HAP-1 (cell line): Measurements from ENCODE around the gene NGLY1.

Source experiments
- DNase-seq, 2 experiments: peaks; one replicate each; pipeline ENCODE4 v3.0.0-alpha.2; 2016 to 2020; ENCODE audit warnings: low spot score in 2 of 2
- H3K27me3 ChIP-seq: fragments of 250-450 bp; sonication (Bioruptor Pico); 2 replicates; pipeline ENCODE4 v1.5.1; 2020; ENCODE audit warnings: low read depth, mild to moderate bottlenecking, moderate library complexity
- H3K36me3 ChIP-seq: fragments of 250-450 bp; sonication (Bioruptor Pico); replicated peaks from 2 replicates; pipeline ENCODE4 v1.5.1; 2020; ENCODE audit warnings: mild to moderate bottlenecking
- H3K4me1 ChIP-seq: fragments of 250-450 bp; sonication (Bioruptor Pico); 2 replicates; pipeline ENCODE4 v1.5.1; 2020; ENCODE audit warnings: mild to moderate bottlenecking
- H3K4me3 ChIP-seq: fragments of 250-450 bp; sonication (Bioruptor Pico); 2 replicates; pipeline ENCODE4 v1.5.1; 2020; ENCODE audit warnings: mild to moderate bottlenecking, moderate library complexity
- H3K9me3 ChIP-seq: fragments of 250-450 bp; sonication (Bioruptor Pico); 2 replicates; pipeline ENCODE4 v1.5.1; 2020; ENCODE audit warnings: mild to moderate bottlenecking, moderate library complexity
- in situ Hi-C: fragments of 300-500 bp; cut with MboI; formaldehyde crosslinking; loops from 3 replicates; pipeline ENCODE4 v1.14.3; 2020; ENCODE audit warnings: low sequenced_read_pairs, inconsistent platforms, mixed read lengths

Gene NGLY1

GRCh38 chr3:25803833-25804232, 20.6 kb upstream of the NGLY1 start:
- Histone ChIP-seq H3K9me3 (no peaks in the 10 kb centered on the region), H3K4me1 (peaks cover 33% of the 10 kb centered on the region), H3K27me3 (no peaks in the 10 kb centered on the region), H3K4me3 (no peak overlapping the region), H3K36me3 (no peaks in the 10 kb centered on the region)
- peak; percentile 57 to 91 for DNase-seq
- in situ Hi-C loops, result no loop called here

DNA sequence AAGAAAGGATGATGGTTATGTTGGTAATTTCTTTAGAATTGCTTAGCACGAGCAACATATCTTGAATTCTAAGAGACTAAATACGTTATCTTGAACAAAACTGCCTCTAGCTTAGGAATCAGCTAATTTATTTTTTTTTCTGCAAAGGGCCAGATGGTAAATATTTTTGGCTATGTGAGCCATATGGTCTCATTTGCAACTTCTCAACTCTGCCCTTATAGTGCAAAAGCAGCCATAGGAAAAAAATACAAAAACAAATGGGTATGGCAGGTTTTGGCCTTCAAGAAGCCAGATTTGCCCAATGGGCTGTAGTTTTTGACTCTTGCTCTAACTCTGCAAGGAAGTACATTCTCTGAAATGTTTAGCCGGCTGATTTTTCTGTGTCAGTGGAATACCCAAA, 18.5 kb upstream of the NGLY1 start:
- no peaks in the 10 kb centered on the region for H3K27me3 ChIP-seq
- in situ Hi-C loops, result no loop called here
- no peak overlapping the region for H3K4me3 ChIP-seq
- no peak for DNase-seq
- peaks cover 33% of the 10 kb centered on the region for H3K4me1 ChIP-seq
- H3K9me3 ChIP-seq, result no peaks in the 10 kb centered on the region
- no peaks in the 10 kb centered on the region for H3K36me3 ChIP-seq

DNA sequence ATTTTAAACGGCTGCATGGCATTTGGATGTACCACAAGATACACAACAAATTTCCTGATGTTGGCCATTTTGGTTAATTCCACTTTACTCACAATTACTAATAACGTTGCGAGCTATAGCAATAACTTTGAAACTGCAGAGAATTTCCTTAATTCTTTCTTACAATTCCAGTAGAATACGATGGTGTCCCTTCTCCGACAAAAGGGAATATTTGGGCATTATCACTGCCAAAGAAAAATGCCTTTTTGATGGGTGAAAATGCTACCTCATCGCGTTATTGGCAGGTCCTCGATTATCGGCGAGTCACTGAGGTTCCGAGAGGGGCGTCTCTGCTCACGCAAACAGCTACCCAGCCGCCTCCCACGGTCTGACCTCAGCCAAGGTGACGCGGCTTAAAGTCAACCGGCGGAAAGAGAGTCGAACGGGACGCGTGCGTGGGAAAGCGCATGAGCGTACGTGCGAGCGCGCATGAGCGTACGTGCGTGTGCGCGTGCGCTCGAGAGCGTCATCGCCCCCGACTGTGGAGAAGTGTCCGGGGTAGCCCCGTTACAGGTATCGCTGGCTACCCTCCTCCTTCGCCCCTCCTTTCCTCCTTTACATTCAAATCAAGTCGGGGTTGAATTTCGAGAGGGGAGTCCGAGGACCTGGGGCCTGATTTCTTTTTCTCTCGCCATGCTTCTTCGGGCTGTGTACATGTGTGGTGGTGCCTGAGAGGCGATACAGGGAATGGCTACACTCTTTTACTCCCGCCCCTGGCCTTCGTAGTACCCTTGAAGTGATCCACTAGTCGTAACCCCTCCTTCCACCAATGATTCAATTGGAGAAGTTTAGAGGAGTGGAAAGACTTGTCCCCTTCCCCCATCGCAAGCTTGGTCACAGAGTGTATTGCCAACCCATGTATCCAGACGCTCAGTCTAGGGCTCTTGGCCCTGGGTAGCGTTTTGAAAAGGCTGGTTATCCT, 6.6 kb upstream of the NGLY1 start, which contains the start of gene OXSM:
TSS of gene OXSM (plus strand) at position 495 of the 961 bp plus-strand sequence. CDS start 931 bp downstream, outside the sequence.
- Histone ChIP-seq H3K4me1 (peaks cover 40% of the 10 kb centered on the region), H3K27me3 (no peaks in the 10 kb centered on the region), H3K4me3 (peak within 1 kb of the TSS; percentile 41), H3K9me3 (no peaks in the 10 kb centered on the region), H3K36me3 (peaks cover 4% of the 10 kb centered on the region)
- in situ Hi-C loops, result no loop called here
- peak; percentile 74 to 89 for DNase-seq

DNA sequence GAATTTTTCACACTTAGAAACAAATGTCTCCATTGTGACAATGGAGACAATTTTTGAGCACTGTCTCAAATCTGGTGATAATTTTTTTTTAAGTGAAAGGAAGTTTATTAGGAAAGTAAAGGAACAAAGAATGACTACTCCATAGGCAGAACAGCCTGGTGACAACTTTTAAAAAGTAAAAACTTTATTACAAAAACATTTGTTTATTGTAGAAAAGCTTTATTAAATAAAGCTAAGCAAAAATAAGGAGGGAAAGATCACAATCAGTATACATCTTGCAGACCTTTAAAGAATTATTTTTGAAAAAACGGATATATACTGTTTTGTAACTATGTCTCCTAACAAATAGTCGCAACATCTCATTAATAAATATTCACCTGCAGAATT, 6.0 kb upstream of the NGLY1 start:
- peaks cover 44% of the 10 kb centered on the region for H3K4me1 ChIP-seq
- peak overlapping the region; percentile 41 for H3K4me3 ChIP-seq
- in situ Hi-C loops, result no loop called here

DNA sequence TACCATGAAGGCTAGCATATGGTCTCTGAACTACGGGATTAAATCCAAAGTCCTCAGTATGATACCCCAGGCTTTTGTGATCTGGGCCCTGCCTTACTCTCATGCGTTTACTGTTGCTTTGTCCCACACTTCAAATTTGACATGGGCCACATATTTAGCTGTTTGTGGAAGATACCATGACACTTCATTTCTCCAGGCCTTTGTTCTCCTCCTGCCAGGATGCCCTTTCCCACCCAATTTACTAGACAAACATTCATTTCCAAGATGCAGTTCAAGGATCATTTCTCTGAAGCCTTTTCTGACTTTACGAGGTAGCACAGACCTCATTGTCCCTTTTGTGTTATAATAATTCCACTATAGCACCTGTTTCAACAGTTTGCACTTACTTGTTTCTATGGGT, 4.4 kb upstream of the NGLY1 start:
- Histone ChIP-seq H3K36me3 (no peaks in the 10 kb centered on the region; the same call in 1 of the 2 replicates), H3K9me3 (no peaks in the 10 kb centered on the region), H3K4me1 (peaks cover 48% of the 10 kb centered on the region), H3K4me3 (no peak overlapping the region), H3K27me3 (no peaks in the 10 kb centered on the region)
- in situ Hi-C loops, result no loop called here
- no peak for DNase-seq

More for the DNA sequence above, 6.0 kb upstream of the NGLY1 start:
- Histone ChIP-seq H3K27me3 (no peaks in the 10 kb centered on the region), H3K36me3 (peaks cover 2% of the 10 kb centered on the region), H3K9me3 (no peaks in the 10 kb centered on the region)
- DNase-seq, result no peak

DNA sequence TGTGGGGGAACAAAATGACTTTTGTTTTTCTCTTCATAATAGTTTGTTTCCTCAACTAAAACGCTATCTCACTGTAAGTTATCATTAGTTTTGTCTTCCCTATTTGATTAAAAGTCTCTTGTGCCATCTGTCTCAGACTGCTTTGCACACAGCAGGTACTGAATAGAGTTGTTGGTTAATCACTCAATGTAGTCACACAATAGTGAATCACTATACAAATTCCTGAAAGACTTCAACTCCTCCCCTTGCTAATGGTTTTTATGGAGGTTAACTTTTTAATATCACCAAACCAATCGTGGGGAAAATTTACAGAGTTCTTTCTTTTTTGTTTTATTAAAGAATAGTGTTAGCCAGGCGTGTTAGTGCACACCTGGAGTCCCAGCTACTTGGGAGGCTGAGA, 2.6 kb upstream of the NGLY1 start:
- H3K9me3 ChIP-seq, result no peaks in the 10 kb centered on the region
- no peak overlapping the region for H3K4me3 ChIP-seq
- no peaks in the 10 kb centered on the region; the same call in 1 of the 2 replicates for H3K36me3 ChIP-seq
- no peak for DNase-seq
- in situ Hi-C loops, result no loop called here
- no peaks in the 10 kb centered on the region for H3K27me3 ChIP-seq
- peaks cover 46% of the 10 kb centered on the region for H3K4me1 ChIP-seq

DNA sequence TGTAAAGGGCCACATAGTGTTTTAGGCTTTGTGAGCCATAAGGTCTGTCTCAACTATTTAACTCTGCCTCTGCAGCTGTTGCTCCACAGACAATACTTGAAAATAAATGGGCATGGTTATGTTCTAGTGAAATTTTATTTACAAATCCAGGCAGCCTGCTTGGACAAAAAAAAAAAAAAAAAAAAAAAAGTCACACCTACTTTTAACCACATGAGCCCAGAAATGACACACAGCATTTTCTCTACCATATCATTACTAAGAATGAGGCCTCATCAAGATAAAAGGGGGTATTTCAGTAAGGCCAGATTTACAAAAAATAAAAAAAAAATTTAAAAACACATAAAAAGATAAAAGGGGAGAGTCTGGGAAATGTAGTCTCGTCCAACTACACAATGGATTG, 1.7 kb upstream of the NGLY1 start:
- in situ Hi-C loops, result no loop called here
- H3K27me3 ChIP-seq, result no peaks in the 10 kb centered on the region
- peaks cover 42% of the 10 kb centered on the region for H3K4me1 ChIP-seq
- no peak for DNase-seq
- no peaks in the 10 kb centered on the region; the same call in 1 of the 2 replicates for H3K36me3 ChIP-seq
- no peaks in the 10 kb centered on the region for H3K9me3 ChIP-seq
- H3K4me3 ChIP-seq, result no peak overlapping the region

DNA sequence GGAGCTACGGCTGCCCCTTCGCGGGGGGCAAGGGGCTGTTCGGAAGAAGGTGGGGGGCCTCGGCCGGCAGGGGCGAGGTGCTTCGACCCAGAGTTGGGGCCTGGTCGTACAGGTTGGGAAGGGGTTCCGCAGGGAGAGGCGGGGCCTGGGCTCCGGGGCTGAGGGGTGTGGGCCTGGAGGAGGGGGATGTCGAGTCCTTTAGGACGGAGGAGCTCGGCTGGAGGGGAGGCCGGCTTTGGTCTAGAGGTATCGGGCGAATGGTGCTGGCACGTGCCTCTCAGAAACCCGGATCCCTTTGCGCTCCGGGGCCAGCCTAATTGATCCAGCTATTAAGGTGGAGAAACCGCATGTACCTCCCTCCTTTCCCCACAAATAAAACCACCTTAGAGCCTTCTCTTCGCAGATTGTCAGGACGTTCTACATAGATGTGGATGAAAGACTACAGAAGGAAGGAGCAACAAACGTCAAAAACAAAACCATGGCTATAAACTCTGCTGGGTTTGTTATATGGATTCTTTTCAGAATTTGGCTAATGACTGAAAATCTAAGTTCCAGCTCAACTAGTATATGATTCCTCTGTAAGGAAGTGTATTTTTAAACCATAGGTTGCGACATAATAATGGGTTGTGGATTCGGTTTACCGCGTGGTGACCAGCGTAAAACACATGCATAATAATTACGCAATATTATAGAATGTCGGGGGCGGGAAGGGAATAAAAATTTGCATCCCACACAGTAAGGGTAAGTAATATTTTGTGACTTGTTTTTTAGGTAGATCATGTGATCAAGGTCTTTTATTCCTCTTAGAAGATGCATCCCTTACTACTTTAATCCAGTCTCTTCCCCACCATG, 644 bp upstream of the NGLY1 start:
- Histone ChIP-seq H3K4me1 (peaks cover 34% of the 10 kb centered on the region), H3K9me3 (no peaks in the 10 kb centered on the region), H3K4me3 (peak overlapping the region; percentile 85), H3K36me3 (no peaks in the 10 kb centered on the region; the same call in 1 of the 2 replicates), H3K27me3 (no peaks in the 10 kb centered on the region)
- in situ Hi-C loops, result no loop called here
- peak; percentile 62 to 83 for DNase-seq

GRCh38 chr3:25782636-25782937, 656 bp downstream of the NGLY1 start:
- Histone ChIP-seq H3K4me1 (peaks cover 21% of the 10 kb centered on the region), H3K9me3 (no peaks in the 10 kb centered on the region), H3K36me3 (peaks cover 8% of the 10 kb centered on the region), H3K27me3 (no peaks in the 10 kb centered on the region), H3K4me3 (peak overlapping the region; percentile 85)
- DNase-seq, result no peak
- in situ Hi-C loops, result no loop called here

DNA sequence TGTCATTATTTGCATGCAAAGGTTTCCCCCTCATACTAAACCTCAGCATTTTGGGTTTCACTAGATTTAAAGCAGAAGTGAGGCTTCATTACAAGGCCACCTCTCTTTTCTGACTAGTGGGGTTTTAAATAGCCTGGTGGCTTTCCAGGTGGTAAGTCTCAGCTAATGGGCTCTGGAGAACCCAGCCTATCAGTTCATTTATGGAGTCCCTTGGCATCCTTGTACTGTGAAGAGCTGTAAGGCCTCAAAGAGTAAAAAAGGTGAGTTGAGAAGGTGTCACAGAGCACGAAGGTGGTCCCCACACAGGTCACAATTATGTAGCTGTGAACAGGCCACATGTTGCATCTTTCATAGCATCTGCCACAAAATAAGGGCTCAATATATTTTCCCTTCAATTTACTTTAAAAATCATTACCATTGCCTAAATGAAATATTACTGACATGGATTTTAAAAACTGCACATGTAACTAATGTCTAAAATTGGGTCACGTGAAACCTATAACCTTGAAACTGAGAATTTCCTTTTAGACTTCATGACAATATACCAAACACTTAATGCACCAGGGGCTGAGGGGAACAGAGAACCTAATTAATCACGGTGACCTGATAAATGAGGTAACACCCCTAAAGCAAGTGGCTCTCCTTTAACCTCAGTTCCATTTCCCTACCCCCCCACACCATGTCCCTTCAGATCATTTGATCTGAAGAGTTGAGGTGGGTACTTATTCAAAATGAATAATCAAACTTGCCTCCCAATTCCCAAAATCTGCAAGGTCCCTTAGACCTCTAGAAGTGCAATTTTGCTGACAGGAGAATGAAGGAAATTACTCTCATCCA, 1.3 kb downstream of the NGLY1 start:
- Histone ChIP-seq H3K36me3 (peaks cover 11% of the 10 kb centered on the region), H3K9me3 (no peaks in the 10 kb centered on the region), H3K27me3 (no peaks in the 10 kb centered on the region), H3K4me3 (peak overlapping the region; percentile 85), H3K4me1 (peaks cover 16% of the 10 kb centered on the region)
- no peak for DNase-seq
- in situ Hi-C loops, result no loop called here

DNA sequence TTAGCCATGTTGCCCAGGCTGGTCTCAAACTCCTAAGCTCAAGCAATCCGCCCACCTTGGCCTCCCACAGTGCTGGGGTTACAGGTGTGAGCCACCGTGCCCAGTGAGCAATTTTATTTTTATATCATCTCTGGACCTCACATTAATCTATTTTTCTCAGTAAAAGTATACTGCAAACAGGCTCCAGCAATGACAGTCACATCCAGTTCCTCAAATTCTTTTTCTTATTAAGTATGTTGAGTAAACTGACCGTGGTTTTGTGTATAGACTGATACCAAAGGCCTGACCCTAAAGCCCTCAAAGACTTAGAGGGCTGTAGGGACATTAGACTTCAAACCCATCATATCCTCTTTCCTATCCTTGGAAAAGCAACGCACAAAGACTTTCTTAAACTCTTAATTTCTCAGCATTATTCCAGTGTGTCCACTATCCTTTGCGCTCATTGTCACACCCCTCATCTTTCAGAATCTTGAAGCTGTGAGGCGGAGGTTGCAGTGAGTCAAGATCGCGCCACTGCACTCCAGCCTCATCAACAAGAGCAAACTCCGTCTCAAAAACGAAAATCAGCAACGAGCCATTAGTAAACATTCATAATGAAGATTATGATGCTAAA, 2.0 kb downstream of the NGLY1 start:
- H3K9me3 ChIP-seq, result no peaks in the 10 kb centered on the region
- DNase-seq, result no peak
- peaks cover 16% of the 10 kb centered on the region for H3K4me1 ChIP-seq
- H3K36me3 ChIP-seq, result peaks cover 18% of the 10 kb centered on the region
- H3K4me3 ChIP-seq, result no peak overlapping the region
- in situ Hi-C loops, result no loop called here
- H3K27me3 ChIP-seq, result no peaks in the 10 kb centered on the region

DNA sequence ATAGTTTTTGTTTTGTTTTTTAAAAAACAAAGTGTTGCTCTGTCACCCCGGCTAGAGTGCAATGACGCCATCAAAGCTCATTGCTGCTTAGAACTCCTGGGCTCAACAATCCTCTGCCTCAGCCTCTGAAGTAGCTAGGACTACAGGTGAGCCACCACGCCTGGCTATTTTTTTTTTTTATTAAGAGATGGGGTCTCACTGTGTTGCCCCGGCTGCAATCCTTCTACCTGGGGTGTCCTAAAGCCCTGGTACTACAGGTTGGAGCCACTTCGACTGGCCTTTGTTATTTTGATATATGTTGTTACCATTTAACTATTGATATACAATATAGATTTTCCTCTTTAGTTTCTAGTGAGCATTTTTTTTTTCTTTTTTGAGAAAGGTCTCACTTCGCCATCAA, 2.6 kb downstream of the NGLY1 start:
- in situ Hi-C loops, result no loop called here
- Histone ChIP-seq H3K4me3 (no peak overlapping the region), H3K36me3 (peaks cover 25% of the 10 kb centered on the region), H3K27me3 (no peaks in the 10 kb centered on the region), H3K9me3 (no peaks in the 10 kb centered on the region), H3K4me1 (peaks cover 16% of the 10 kb centered on the region)
- DNase-seq, result no peak

GRCh38 chr3:25775936-25776335, 7.3 kb downstream of the NGLY1 start:
- no peaks in the 10 kb centered on the region for H3K27me3 ChIP-seq
- H3K36me3 ChIP-seq, result peaks cover 36% of the 10 kb centered on the region
- DNase-seq, result no peak
- H3K9me3 ChIP-seq, result peaks cover 8% of the 10 kb centered on the region; the same call in 1 of the 2 replicates
- H3K4me3 ChIP-seq, result no peak overlapping the region
- in situ Hi-C loops, result no loop called here
- H3K4me1 ChIP-seq, result no peaks in the 10 kb centered on the region
